Activated CD4-positive, alpha-beta T cell treated with anti-CD3 and anti-CD28 coated beads, Interleukin-2, Interleukin-4, amounts not matched to agents 100 ng/mL and 50 ng/mL, durations not matched to agents 16 hours and 8 hours (primary cell): ENCODE results near the gene EFHB.
"Not testable (repeated sequence)": the region's sequence is repeated elsewhere in the genome, so short reads cannot be mapped to it uniquely, and the experiment has no call there.

Experiments used
- DNase-seq: peaks from one replicate; pipeline ENCODE4 v3.0.0-alpha.2; 2020; ENCODE audit warnings: low spot score

EFHB gene

GRCh38 chr3:19931767-19932188, 2.2 kb downstream of the EFHB start:
- DNase-seq = peak; percentile 70

DNA sequence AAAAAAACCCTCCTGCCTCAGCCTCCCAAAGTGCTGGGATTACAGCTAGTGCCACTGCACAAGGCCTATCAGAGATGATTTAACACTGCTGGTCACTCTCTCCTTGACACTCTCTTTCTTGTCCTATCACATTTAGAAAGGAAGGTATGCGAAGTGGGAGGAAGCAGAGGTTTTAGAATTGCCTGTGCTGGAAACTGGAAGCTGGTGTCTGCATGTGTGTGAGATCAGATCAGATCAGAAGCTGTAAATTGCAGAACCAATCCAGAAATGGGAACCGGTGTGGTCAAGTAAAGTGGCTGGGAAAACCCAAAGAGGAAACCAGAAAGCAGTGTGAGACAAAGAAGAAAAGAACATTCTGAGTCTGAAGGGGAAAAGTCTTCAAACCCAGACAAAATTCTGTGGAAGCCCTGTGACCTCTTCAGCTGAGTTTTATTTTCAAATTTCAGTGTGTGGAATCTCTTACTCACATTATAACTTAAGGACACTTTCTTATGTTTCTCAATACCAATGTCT, 2.8 kb downstream of the EFHB start:
- peak; percentile 84 for DNase-seq

DNA sequence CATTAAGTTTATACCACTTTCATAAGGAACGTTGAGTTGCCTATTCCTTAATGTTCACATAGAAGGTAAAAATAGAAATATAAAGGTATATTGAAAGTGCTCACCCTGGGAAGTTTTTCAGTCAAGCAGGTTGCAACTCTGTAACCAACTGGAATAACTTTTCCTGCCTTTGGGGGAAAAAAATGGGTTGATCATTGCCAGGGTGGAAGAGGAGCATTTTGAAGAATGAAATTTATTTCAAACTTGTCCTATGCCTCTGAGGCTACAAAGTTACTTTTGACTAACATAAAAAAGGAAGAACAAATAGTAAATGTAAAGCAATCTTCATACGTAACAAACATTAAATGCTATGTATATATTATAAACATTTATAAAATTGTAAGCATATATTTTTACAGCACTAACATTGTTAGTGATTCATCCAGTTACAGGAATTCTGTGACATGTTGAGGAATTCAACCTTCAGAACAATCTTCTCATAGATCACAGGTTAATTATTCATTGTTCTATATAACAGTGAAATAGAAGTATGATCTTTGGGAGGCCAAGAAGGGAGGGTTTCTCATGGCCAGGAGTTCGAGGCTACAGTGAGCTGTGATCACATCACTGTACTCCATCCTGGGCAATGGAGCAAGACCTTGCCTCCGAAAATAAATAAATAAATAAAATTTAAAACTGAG, 13.5 kb downstream of the EFHB start:
- no peak for DNase-seq

DNA sequence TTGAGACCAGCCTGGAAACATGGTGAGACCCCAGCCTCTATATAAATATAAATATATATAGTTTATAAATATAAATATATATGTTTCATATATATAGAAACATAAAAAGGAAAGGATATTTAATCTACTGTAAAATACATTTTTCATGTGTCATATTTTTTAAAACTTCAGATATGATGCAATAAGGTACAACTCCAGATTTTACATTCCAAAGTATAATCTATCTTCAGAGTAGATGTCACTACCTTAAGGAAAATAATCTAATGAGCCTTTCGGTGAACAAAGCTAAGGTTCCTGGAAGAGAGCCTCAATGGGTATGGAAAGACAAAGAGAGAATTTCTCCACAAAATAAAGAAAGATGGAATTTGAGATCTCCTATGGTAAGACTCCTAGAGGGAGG, 16.9 kb downstream of the EFHB start:
- no peak for DNase-seq

- no peak for DNase-seq
Measured at GRCh38 chr3:19911452-19911851, 22.6 kb downstream of the EFHB start.

DNA sequence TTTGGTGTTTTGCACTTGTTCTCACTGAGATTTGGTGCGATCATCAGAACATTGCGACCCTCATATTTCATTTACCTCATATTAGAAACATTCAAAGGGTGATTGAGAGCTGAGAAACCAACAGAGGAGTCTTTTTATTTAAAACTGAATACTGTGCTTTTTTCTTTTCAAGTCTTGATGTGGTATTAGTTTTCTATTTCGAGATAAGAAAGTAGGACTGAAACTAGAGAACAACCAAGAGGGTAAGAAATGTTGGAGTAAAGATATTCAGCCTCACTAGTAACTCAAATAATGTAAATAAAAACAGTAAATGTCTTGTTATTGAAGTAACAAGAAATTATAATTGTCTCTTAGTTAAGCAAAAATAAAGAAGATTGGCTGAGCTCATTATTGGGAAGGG, 26.5 kb downstream of the EFHB start:
- DNase-seq = no peak

DNA sequence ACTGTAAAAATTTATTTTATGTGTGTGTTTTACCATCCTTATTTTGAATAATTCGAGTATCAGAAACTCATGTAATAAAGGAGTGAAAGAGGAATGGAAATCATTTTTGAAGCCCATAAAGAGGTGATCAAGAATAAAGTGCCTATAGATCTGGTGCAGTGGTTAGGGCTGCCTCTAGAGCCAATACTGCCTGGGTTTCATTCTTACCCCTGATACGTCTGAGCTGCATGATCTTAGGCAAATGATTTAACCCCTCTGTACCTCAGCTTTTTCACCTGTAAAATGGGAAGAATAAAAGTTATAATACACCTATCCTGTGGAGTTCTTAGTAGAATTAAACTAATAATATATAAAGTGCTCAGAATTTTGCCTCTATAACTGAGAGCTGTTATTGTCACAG, 30.4 kb downstream of the EFHB start:
- no peak for DNase-seq

DNA sequence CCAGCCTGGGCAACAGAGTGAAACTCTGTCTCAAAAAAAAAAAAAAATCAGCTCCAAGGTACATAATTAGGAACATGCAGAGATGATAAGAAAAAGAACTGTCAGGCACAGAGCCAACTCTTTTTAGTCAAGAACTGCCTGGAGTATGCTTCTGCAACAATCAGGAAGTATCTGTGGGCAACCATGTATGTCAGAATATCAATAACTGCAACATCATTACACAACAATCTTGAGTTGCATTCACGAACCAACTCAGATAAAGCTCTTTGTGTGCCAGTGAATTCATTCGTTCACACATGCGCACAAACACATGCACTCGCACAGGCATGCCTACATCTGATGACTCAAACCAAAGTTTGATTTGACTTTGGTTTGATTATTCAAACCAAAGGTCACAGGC, 32.1 kb downstream of the EFHB start:
- DNase-seq = no peak

DNA sequence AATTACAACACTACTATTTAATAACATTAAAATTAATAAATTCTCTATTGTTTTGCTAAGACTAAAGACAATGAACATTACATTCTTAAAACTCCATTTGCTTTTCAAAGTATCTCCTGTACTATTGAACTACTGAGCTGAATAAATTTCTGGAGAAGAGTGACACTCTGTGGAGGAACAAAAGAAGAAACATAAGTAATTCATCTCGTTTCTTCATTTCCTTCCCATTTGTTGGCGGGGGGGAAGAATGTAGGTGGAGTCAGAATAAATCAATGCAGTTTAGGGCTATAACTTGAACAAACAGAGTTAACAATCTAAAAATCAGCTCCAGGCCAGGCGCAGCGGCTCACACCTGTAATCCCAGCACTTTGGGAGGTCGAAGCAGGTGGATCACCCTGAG, 32.7 kb downstream of the EFHB start:
- DNase-seq = no peak

DNA sequence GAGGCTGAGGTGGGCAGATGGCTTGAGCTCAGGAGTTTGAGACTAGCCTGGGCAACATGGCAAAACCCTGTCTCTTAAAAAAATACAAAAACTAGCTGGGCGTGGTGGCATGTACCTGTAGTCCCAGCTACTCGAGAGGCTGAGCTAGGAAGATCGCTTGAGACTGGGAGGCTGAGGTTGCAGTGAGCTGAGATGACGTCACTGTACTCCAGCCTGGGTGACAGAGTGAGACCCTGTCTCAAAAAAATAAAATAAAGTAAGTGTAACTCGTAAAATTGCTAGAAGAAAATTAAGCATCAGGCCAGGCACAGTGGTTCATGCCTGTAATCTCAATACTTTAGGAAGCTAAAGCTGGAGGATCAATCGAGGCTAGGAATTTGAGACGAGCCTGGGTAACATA, 34.2 kb downstream of the EFHB start:
- DNase-seq = not testable (repeated sequence)

DNA sequence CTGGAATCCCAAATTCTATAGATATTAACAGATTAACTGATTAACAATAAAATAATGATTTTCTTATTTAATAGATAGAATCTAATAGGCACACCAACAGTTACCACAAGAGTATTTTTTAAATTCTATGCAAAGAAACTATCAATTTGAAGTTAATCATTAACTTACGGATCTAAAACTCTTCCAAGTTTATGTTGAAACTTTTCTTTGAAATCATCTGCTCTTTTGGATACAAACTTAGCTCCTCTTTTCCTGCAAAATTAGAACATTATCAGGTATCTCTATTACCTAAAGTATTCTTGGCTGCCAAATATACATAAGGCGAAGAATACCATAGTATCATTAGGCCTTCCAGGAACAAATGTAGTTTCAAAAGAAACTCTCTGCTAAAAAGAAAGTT, 34.8 kb downstream of the EFHB start:
- DNase-seq = no peak

DNA sequence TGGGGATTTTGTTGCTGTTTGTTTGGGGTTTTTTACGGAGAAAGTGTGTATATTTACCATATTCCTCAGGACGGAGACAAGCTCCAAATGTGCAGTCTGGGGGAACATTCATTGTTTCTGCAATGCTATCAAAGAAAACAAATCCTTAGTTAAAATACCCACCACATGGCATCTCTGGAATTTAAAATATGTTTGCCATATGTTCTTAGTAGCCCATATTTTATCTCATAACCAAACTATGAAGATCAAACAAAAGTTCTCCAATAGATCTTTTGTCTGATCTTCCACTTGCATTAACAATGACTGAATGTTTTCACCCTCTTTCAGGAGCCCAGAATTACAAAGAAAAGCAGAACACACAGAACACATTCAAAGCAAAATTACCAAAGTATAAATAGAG, 35.3 kb downstream of the EFHB start:
- no peak for DNase-seq

- DNase-seq = no peak
Measured at GRCh38 chr3:19891740-19892139, 42.3 kb downstream of the EFHB start.

DNA sequence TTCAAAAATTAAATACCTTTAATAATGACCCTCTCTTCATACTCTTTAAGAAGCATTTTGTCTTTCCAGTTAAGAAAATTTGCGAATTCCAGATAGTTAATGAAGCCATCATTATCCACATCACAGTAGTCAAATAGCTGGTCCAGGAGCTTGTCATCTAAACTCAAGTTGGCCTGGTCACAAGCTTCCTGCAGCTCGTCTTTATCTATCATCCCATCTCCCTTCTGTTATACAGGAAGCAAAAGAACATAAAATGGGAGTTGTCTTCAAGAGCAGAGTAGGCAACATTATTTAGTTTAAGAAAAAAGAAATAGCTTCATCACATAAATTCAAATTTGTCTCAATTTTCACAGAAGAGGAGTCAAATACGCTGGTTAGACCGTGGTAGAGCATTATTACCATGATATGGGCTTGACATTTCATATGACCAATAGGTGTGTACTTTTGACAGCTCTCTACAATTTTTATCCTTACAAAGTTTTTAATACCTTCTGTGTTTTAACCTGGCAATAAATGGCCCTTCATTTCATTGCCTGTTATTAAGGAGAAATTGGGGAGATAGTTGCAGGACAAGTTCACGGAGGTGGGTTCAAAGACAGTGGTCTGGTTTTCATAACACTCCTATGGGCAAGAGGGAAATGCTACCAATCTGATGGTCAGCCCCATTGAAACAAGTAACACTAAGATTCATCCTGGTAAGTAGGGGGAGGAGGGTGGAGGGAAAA, 45.4 kb downstream of the EFHB start:
- no peak for DNase-seq

DNA sequence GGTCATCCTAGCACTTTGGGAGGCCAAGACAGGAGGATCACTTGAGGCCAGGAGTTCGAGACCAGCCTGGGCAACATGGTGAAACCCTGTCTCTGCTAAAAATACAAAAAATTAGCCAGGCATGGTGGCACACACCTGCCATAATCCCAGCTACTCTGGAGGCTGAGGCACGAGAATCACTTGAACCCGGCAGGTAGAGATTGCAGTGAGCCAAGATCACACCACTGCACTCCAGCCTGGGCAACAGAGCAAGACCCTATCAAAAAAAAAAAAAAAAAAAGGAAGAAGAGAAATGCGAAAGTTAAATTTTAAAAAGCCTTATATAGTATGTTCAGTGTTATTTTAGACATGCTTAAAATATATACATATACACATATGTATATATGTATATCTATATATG, 46.9 kb downstream of the EFHB start:
- DNase-seq = not testable (repeated sequence)

GRCh38 chr3:19886404-19886803, 47.6 kb downstream of the EFHB start:
- no peak for DNase-seq

DNA sequence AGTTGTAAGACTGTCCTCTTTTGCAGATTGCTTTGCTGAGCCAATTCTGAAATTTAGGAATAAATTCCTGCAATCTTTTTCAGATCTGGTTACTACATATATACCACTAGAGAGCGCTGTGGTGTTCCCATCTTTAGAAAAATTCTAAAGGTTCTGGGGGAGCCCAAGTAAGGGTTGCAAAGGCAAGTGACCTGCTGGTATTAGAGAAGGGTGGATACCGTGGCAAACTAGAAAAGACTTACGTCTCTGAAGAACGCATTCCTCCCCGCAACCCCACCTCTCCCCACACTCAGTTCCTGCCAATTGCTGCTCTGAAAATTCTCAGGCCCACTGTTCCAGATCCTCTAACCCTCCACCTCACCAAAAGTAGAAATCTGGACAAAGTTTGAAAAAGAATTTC, 48.5 kb downstream of the EFHB start:
- DNase-seq = peak; percentile 49

- DNase-seq = no peak
Measured at GRCh38 chr3:19881852-19882251, 52.2 kb downstream of the EFHB start.

GRCh38 chr3:19881036-19881435, 53.0 kb downstream of the EFHB start:
- DNase-seq = no peak

DNA sequence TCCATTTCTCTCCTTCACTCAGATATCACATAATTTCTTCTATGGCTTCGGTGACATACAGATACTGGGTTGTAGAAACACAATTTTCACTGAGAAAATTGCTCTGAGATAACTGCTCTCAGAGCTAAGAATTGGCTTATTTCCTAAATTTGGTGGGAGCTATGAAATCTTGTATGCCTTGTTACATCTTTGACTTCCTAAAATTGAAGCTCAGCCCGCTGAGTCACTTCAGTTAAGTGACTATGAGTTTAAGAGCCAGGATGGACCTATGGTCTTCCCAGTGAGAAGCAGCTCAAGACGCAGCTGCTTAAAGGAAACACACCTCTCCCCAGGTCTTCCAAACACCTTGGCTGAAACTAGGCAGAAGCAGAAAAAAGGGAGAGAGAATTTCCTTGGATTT, 56.4 kb downstream of the EFHB start:
- DNase-seq = no peak

DNA sequence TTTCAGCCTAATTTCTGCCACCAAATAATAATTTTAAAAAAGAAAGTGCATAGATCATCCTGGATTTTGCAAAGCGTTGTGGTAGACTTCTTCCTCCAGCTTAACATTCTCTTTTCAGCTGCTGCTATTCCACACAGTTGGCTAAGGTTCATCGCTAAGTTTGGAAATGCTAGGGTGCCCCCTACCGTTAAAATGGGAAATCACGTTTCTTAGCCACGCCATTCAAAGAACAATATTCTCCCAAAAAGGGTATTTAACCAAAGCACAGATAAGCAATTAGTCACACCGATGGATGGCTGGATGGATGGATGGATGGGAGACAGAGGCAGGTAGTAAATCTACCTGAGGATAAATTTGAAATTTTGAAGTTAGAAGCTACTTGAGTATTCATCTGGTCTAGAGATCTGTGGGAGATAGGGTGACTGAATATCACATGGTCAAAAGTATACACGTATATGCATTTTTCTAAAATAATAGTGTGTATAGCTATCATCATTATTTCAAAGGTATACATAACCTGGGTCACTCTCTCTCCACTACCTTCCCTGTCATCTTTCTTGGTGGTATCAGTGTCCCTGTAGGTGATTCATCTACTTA, 67.2 kb downstream of the EFHB start:
- DNase-seq = peak; percentile 49

DNA sequence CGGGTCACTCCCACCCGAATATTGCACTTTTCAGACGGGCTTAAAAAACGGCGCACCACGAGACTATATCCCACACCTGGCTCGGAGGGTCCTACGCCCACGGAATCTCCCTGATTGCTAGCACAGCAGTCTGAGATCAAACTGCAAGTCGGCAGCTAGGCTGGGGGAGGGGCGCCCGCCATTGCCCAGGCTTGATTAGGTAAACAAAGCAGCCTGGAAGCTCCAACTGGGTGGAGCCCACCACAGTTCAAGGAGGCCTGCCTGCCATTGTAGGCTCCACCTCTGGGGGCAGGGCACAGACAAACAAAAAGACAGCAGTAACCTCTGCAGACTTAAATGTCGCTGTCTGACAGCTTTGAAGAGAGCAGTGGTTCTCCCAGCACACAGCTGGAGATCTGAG, 78.7 kb downstream of the EFHB start:
- DNase-seq = not testable (repeated sequence)

DNA sequence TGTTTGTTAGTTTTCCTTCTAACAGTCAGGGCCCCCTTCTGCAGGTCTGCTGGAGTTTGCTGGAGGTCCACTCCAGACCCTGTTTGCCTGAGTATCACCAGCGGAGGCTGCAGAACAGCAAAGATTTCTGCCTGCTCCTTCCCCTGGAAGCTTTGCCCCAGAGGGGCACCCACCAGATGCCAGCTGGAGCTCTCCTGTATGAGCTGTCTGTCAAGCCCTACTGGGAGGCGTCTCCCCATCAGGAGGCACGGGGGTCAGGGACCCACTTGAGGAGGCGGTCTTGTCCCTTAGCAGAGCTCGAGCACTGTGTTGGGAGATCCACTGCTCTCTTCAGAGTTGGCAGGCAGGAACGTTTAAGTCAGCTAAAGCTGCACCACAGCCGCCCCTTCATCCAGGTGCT, 87.4 kb downstream of the EFHB start:
- DNase-seq = not testable (repeated sequence)
